ENCODE results near the gene CDH23. TPM values are rescaled to one million over a fixed set of nuclear protein-coding genes. Genes with fewer than 3 reads are reported as not detected.

The CDH23 gene
- total and polyA plus RNA-seq, 9 of the 15 experiments (the other 6 are each of a cell fraction or from before 2014, with no cell fraction given) = 0.18 to 1.2 (median 0.47) TPM

DNA sequence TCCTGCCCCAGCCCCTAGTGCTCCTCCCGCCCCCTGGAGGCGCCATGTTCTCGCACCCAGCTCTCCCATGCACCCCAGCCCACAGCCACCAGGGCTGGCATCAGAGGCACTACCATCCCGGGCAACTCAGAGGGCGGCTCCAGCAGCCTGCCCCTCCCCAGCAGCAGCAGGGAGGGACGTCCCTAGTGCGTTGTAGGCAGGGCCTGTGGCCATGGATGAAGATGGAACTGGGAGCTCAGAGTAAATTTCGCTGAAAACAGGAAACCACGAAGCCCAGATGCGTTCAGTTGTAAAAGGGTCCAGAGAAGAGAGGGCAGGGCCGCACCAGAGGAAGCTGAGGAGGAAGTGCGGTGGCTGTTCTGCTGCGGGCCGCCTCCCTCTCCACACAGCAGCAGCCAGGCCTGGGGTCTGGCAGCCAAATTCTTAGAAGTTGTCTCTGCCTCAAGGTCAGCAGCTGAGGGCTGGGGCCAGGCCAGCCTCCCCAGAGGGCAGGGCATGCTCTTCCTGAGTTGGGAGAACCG is 352.0 kb downstream of the CDH23 start (continued):
- TF ChIP-seq, protein P1, sequence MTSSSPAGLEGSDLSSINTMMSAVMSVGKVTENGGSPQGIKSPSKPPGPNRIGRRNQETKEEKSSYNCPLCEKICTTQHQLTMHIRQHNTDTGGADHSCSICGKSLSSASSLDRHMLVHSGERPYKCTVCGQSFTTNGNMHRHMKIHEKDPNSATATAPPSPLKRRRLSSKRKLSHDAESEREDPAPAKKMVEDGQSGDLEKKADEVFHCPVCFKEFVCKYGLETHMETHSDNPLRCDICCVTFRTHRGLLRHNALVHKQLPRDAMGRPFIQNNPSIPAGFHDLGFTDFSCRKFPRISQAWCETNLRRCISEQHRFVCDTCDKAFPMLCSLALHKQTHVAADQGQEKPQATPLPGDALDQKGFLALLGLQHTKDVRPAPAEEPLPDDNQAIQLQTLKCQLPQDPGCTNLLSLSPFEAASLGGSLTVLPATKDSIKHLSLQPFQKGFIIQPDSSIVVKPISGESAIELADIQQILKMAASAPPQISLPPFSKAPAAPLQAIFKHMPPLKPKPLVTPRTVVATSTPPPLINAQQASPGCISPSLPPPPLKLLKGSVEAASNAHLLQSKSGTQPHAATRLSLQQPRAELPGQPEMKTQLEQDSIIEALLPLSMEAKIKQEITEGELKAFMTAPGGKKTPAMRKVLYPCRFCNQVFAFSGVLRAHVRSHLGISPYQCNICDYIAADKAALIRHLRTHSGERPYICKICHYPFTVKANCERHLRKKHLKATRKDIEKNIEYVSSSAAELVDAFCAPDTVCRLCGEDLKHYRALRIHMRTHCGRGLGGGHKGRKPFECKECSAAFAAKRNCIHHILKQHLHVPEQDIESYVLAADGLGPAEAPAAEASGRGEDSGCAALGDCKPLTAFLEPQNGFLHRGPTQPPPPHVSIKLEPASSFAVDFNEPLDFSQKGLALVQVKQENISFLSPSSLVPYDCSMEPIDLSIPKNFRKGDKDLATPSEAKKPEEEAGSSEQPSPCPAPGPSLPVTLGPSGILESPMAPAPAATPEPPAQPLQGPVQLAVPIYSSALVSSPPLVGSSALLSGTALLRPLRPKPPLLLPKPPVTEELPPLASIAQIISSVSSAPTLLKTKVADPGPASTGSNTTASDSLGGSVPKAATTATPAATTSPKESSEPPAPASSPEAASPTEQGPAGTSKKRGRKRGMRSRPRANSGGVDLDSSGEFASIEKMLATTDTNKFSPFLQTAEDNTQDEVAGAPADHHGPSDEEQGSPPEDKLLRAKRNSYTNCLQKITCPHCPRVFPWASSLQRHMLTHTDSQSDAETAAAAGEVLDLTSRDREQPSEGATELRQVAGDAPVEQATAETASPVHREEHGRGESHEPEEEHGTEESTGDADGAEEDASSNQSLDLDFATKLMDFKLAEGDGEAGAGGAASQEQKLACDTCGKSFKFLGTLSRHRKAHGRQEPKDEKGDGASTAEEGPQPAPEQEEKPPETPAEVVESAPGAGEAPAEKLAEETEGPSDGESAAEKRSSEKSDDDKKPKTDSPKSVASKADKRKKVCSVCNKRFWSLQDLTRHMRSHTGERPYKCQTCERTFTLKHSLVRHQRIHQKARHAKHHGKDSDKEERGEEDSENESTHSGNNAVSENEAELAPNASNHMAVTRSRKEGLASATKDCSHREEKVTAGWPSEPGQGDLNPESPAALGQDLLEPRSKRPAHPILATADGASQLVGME (CRISPR knock-in tag; IDR thresholded peaks at IDR 0.05) = peak; percentile 90; the same call in 1 of the 2 replicates
- TF ChIP-seq, protein P2, sequence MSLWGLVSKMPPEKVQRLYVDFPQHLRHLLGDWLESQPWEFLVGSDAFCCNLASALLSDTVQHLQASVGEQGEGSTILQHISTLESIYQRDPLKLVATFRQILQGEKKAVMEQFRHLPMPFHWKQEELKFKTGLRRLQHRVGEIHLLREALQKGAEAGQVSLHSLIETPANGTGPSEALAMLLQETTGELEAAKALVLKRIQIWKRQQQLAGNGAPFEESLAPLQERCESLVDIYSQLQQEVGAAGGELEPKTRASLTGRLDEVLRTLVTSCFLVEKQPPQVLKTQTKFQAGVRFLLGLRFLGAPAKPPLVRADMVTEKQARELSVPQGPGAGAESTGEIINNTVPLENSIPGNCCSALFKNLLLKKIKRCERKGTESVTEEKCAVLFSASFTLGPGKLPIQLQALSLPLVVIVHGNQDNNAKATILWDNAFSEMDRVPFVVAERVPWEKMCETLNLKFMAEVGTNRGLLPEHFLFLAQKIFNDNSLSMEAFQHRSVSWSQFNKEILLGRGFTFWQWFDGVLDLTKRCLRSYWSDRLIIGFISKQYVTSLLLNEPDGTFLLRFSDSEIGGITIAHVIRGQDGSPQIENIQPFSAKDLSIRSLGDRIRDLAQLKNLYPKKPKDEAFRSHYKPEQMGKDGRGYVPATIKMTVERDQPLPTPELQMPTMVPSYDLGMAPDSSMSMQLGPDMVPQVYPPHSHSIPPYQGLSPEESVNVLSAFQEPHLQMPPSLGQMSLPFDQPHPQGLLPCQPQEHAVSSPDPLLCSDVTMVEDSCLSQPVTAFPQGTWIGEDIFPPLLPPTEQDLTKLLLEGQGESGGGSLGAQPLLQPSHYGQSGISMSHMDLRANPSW (CRISPR knock-in tag; IDR thresholded peaks at IDR 0.05) = no peak
- TF ChIP-seq KAT7 (CRISPR knock-in tag; IDR thresholded peaks at IDR 0.05; ENCODE audit: borderline replicate concordance) (no peak), ZBTB17 (CRISPR knock-in tag; IDR thresholded peaks at IDR 0.05) (no peak; the same call in 1 of the 2 replicates), MAZ (CRISPR knock-in tag; conservative IDR thresholded peaks at IDR 0.05 in 1 of 2, IDR thresholded peaks at IDR 0.05 in 1 of 2) (peak; percentile 30 to 40; a peak in 3 of 4 replicates), CEBPG (CRISPR knock-in tag; IDR thresholded peaks at IDR 0.05) (0 out of 2 replicates have a peak, but pooled peaks have one; percentile 34), CEBPG (tag; conservative IDR thresholded peaks at IDR 0.05 in 1 of 2, IDR thresholded peaks at IDR 0.05 in 1 of 2) (no peak), SRSF1 (IDR thresholded peaks at IDR 0.05; ENCODE audit: low read depth, low read length) (no peak), FOXK1 (CRISPR knock-in tag; IDR thresholded peaks at IDR 0.05; ENCODE audit: borderline replicate concordance) (no peak), SAP30 (IDR thresholded peaks at IDR 0.05; ENCODE audit: borderline replicate concordance, insufficient read depth, low read depth, low read length, poor library complexity, severe bottlenecking) (no peak)
- TF ChIP-seq, protein P3, sequence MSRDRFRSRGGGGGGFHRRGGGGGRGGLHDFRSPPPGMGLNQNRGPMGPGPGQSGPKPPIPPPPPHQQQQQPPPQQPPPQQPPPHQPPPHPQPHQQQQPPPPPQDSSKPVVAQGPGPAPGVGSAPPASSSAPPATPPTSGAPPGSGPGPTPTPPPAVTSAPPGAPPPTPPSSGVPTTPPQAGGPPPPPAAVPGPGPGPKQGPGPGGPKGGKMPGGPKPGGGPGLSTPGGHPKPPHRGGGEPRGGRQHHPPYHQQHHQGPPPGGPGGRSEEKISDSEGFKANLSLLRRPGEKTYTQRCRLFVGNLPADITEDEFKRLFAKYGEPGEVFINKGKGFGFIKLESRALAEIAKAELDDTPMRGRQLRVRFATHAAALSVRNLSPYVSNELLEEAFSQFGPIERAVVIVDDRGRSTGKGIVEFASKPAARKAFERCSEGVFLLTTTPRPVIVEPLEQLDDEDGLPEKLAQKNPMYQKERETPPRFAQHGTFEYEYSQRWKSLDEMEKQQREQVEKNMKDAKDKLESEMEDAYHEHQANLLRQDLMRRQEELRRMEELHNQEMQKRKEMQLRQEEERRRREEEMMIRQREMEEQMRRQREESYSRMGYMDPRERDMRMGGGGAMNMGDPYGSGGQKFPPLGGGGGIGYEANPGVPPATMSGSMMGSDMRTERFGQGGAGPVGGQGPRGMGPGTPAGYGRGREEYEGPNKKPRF (IDR thresholded peaks at IDR 0.05; ENCODE audit: low read depth, low read length) = no peak
- TF ChIP-seq, protein P4, sequence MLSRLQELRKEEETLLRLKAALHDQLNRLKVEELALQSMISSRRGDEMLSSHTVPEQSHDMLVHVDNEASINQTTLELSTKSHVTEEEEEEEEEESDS (CRISPR knock-in tag; IDR thresholded peaks at IDR 0.05) = no peak
